GM21786 (cell line): Measurements from ENCODE around the gene TMCC3.
A peak's percentile ranks its signal among the peaks of the same experiment; 100 is the strongest.
"Not testable (repeated sequence)": the region's sequence is repeated elsewhere in the genome, so short reads cannot be mapped to it uniquely, and the experiment has no call there.

Experiments used
- ATAC-seq: cut with Tn5 transposase; IDR thresholded peaks from one replicate; pipeline ENCODE4 v1.9.1; 2021; ENCODE audit not compliant: unreplicated experiment

Gene TMCC3

GRCh38 chr12:94604366-94604698, 46.0 kb downstream of the TMCC3 start:
- no peak for ATAC-seq

DNA sequence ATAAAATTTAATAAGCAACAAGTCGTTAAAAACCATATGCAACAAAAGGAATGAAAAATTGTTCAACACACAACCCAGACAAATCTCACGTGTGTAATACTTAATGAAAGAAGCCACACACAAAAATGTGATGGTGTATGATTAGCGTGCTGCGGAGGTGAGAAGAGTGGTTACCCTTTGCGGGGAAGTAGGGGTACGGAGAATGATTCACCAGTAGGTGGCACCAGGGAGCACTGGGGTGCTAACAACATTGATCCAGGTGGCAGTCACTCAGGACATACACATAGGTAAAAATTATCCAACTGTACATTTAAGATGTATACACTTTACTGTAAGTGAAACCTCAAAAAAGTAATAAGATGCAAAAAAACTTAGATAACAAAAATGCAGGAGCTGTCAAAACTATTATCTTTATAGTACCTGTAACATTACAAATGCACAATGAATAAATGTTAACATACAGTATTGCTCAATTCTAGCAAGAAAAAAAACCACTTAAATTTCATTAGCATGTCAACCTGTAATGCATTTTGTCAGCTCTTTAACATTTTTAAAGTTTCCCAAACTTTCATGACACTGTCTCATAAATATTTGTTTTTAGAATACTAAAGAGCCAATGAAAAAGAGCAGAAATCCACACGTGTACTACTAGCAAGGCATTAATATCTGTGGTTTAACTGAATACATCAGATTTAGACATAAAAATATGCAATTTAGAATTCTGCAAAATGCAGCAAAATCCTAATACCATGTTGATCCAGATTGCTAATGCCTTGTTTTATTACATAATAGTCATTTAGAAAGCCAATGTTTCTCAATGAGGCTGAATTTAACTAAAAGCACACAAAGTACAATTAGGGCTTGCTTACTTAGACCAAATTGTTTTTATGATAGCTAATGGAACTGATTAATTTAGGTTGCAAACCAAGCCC, 46.7 kb downstream of the TMCC3 start:
- ATAC-seq, result no peak

GRCh38 chr12:94602024-94602423, 48.3 kb downstream of the TMCC3 start:
- no peak for ATAC-seq

DNA sequence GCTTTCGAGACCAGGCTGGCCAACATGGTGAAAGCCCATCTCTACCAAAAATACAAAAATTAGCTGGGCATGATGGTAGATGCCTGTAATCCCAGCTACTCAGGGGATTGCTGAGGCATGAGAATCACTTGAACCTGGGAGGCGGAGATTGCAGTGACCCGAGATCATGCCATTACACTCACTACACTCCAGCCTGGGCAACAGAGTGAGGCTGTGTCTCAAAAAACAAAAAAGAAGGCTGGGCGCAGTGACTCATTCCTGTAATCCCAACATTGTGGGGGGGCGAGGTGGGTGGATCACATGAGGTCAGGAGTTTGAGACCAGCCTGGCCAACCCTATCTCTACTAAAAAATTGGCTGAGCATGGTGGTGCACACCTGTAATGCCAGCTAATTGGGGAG, 49.0 kb downstream of the TMCC3 start:
- not testable (repeated sequence) for ATAC-seq

GRCh38 chr12:94599189-94599588, 51.2 kb downstream of the TMCC3 start:
- ATAC-seq, result no peak

DNA sequence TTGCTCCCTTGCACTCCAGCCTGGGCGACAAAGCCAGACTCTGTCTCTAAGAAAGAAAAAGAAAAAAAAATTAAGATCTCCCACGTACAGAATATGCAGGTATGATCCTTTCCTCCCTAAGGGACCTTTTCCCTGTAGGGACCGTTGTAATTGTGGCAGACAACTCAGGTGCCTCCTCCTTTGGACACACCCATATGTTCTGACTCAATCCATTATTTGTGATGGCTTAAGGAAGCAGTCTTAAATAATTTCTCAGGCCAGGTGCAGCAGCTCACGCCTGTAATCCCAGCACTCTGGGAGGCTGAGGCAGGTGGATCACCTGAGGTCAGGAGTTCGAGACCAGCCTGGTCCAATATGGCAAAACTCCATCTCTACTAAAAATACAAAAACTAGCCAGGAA, 53.1 kb downstream of the TMCC3 start:
- ATAC-seq, result no peak

- no peak for ATAC-seq
Measured at GRCh38 chr12:94596596-94596995, 53.8 kb downstream of the TMCC3 start.

DNA sequence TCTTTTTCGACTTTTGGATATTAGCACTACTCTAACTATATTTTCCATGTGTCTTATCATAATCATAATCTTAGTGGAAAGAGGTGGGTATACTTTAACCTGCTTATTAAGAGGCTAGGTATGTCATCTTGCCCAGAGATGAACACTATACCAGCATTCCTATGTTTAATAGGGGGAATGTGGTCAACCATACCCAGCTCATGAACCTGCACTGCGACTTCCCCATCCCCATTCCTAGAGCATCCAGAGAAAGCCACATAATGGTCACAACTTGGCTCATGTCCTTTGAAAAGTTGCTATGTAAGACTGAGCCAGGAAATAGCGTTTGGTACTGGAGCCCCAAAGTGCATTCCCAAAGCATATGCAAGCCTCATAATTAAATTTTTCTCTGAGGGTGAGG, 55.2 kb downstream of the TMCC3 start:
- ATAC-seq, result no peak

DNA sequence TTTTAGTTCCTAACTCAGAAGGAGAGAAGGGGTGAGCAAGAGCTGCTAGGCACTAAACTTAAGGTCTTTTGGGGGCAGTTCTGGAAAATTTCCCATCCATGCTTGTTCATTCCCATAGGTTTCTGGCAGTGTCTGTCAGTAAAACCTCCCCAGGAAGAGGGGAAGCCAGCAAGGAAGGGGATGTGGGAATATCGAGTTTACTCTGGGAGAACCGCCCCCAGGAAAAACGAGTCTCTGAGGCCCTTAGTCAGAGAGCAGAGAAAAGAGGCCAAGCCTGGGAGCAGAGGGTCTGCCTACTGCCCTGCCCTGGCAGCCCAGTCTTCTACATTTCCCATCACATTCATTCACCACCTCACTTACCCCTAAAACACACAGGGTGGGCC, 55.9 kb downstream of the TMCC3 start:
- ATAC-seq, result no peak

DNA sequence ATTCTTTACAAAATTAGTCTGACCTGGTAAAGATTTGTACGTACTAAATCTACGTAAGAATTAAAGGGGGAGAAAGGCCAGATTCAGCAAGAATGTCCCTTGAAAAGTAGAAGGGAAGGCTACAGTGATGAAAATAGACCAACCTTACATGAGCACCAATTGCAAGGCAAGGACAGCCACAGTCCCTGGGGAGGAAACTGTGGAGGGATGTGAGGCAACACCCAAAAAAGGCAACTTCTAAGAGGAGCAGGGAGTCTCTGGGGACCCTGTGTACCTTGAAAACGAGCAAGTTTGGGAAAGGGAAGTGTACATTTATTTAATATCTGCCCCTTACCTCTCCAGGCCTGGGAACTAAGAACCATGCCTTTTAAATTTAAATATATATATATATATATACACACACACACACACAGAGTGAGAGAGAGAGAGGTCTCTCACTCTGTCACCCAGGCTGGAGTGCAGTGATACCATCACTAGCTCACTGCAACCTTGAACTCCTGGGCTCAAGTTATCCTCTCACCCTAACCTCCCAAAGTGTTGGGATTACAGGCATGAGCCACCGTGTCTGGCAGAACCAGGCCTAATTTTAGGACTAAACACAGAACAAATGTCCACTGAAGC, 56.4 kb downstream of the TMCC3 start:
- peak; percentile 56 for ATAC-seq

GRCh38 chr12:94592723-94593122, 57.6 kb downstream of the TMCC3 start:
- ATAC-seq, result not testable (repeated sequence)

DNA sequence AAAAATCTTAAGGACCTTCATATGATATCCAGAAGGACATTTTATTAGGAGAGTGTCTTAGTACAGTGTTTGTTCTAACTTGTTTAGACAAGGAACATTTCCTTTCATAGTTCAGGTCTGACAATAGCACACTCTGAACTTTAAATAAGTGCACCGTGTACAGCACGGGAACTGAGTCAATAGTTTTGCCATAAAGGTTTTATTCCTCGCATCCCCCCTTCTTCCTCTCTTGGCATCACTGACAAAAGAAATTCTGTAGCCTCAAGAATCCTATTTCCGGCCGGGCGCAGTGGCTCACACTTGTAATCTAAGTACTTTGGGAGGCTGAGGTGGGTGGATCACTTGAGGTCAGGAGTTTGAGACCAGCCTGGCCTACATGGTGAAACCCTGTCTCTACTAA, 58.3 kb downstream of the TMCC3 start:
- no peak for ATAC-seq

- no peak for ATAC-seq
Measured at GRCh38 chr12:94590428-94590827, 59.9 kb downstream of the TMCC3 start.

- ATAC-seq, result no peak
Measured at GRCh38 chr12:94589591-94590001, 60.8 kb downstream of the TMCC3 start.

GRCh38 chr12:94588346-94588745, 62.0 kb downstream of the TMCC3 start:
- no peak for ATAC-seq

- ATAC-seq, result no peak
Measured at GRCh38 chr12:94587266-94588241, 62.8 kb downstream of the TMCC3 start.

DNA sequence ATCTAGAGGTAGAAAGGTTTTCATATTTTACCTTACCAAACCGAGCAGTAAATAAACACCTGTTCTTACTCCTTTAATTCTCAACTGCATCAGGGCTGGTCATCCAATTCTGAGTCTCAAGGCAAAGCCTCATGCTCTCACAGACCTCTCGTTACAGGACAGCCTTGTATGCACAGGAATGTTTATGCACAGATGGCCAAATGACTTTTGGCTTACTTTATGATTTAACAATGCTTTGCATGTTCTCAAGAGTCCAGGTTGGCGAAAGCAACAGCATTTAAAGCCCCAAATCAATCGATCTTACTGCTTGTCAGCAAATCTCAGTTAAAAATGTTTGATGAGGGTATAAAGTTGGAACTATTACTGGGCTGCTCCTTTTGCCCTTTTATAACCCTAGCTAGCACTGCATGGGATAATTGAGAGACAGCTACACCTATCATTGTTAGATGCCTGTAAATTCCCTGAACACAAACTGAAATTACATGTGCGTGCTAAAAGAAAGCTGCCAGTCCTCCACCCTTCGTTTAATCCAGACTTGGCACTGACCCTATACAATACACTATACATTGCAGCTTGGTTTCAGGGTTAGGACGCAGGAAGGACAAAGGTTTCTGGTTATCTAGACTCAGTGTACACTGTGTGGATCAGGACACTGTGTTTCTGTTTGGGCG, 63.6 kb downstream of the TMCC3 start:
- ATAC-seq, result no peak

- no peak for ATAC-seq
Measured at GRCh38 chr12:94585626-94586025, 64.7 kb downstream of the TMCC3 start.

- no peak for ATAC-seq
Measured at GRCh38 chr12:94584377-94584776, 66.0 kb downstream of the TMCC3 start.

- no peak for ATAC-seq
Measured at GRCh38 chr12:94582591-94582990, 67.8 kb downstream of the TMCC3 start.
